Measurements from ENCODE around the gene DDX59.

DNA sequence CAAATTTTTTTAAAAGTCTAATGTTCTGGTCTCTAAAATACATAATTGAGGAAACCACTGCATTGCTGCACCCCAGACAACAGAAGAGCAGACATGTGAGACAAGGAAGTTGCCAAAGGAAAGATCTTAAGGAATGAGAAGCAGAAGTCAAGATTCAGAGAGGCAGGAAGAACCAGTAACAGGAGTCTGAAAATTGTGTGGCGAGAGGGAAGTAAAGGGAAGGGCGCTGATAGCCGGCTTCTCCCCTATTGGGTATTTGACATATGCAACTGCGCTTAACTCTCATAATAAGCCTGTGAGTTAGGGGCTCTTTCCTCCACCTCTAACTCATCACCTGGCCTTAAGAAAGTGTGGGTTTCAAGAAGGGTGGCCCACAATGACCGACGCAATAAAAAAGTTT lies 27.2 kb downstream of the DDX59 start:
- TF ChIP-seq, protein P1, sequence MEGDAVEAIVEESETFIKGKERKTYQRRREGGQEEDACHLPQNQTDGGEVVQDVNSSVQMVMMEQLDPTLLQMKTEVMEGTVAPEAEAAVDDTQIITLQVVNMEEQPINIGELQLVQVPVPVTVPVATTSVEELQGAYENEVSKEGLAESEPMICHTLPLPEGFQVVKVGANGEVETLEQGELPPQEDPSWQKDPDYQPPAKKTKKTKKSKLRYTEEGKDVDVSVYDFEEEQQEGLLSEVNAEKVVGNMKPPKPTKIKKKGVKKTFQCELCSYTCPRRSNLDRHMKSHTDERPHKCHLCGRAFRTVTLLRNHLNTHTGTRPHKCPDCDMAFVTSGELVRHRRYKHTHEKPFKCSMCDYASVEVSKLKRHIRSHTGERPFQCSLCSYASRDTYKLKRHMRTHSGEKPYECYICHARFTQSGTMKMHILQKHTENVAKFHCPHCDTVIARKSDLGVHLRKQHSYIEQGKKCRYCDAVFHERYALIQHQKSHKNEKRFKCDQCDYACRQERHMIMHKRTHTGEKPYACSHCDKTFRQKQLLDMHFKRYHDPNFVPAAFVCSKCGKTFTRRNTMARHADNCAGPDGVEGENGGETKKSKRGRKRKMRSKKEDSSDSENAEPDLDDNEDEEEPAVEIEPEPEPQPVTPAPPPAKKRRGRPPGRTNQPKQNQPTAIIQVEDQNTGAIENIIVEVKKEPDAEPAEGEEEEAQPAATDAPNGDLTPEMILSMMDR (IDR thresholded peaks at IDR 0.05), result no peak
- TF ChIP-seq POLR2A (IDR thresholded peaks at IDR 0.05) (no peak), POLR2AphosphoS5 (IDR thresholded peaks at IDR 0.05) (no peak), EP300 (IDR thresholded peaks at IDR 0.05) (no peak)

All from gastroesophageal sphincter (tissue), 3 donors.